GM19467 (cell line): Measurements from ENCODE around the gene RNU5B-1.
"Not testable (repeated sequence)": the region's sequence is repeated elsewhere in the genome, so short reads cannot be mapped to it uniquely, and the experiment has no call there.

ENCODE experiments used
- ATAC-seq: cut with Tn5 transposase; IDR thresholded peaks from one replicate; pipeline ENCODE4 v1.9.1; 2021; ENCODE audit warnings: mild to moderate bottlenecking, moderate library complexity; ENCODE audit not compliant: unreplicated experiment

RNU5B-1 gene

GRCh38 chr15:65339920-65340319 is 35.4 kb downstream of the RNU5B-1 start:
- ATAC-seq, result no peak

GRCh38 chr15:65342493-65342892 is 38.0 kb downstream of the RNU5B-1 start:
- no peak for ATAC-seq

GRCh38 chr15:65343374-65343981 is 39.0 kb downstream of the RNU5B-1 start:
- no peak for ATAC-seq

GRCh38 chr15:65344214-65344913 is 39.9 kb downstream of the RNU5B-1 start:
- ATAC-seq, result no peak

- no peak for ATAC-seq
These were observed 40.4 kb downstream of the RNU5B-1 start for GRCh38 chr15:65344914-65345275.

- ATAC-seq, result no peak
These were observed 42.5 kb downstream of the RNU5B-1 start for GRCh38 chr15:65346856-65347598.

- not testable (repeated sequence) for ATAC-seq
These were observed 43.3 kb downstream of the RNU5B-1 start for GRCh38 chr15:65347756-65348155.

- no peak for ATAC-seq
These were observed 44.9 kb downstream of the RNU5B-1 start for GRCh38 chr15:65349338-65349737.

- ATAC-seq, result not testable (repeated sequence)
These were observed 47.5 kb downstream of the RNU5B-1 start for GRCh38 chr15:65351972-65352371.
